GM21786 (cell line): ENCODE results near the gene PON2.
"Not testable (repeated sequence)": the region's sequence is repeated elsewhere in the genome, so short reads cannot be mapped to it uniquely, and the experiment has no call there.

Experiments used
- ATAC-seq: cut with Tn5 transposase; IDR thresholded peaks from one replicate; pipeline ENCODE4 v1.9.1; 2021; ENCODE audit not compliant: unreplicated experiment

The PON2 gene

GRCh38 chr7:95434557-95435421 lies at the start of gene PON2:
TSS of gene PON2 (minus strand) at chr7:95435028. CDS start at chr7:95434951, 77 bp downstream.
- peak; percentile 94 for ATAC-seq

GRCh38 chr7:95482424-95482823 lies 47.6 kb upstream of the PON2 start:
- no peak for ATAC-seq

DNA sequence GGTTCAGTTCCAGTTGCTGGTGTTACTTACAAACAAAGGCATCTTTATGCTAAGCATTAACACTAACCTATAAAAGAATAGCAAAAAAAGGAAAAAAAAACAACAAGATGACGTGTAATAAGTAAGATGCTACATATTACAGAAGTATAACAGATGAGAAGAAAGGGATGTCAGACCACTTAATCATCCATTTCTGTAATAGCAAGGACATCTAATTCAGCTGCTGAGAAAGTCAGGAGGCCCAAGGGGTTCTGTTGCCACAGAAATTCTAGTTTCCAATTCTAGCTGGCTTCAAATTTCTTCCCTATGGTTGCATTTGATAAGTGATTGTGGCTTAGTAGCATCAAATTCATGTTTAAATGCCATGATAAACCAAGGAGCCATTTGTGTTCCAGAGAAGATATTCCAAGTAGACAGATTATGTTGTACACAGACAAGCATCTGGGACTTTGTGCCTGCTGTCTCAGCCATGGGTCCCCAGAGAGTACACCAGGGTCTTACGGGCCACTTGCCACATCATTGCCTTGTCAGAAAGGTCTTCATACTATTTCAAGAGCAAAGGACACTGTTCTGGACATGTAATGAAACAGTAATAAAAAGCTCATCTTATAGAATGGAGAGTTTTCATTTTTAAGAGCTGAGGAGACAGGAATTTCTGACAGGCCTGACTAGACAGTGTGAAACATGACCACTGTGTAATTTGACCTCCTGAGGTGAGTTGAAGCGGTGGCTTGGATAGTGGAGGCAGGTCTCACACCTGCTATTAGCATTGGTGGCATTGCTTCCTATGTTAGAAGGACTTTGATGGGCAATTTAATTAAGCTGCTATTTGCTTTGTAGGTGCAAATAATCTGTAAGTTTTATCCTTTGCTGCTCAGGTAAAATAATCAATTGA lies 46.7 kb upstream of the PON2 start:
- ATAC-seq = no peak

DNA sequence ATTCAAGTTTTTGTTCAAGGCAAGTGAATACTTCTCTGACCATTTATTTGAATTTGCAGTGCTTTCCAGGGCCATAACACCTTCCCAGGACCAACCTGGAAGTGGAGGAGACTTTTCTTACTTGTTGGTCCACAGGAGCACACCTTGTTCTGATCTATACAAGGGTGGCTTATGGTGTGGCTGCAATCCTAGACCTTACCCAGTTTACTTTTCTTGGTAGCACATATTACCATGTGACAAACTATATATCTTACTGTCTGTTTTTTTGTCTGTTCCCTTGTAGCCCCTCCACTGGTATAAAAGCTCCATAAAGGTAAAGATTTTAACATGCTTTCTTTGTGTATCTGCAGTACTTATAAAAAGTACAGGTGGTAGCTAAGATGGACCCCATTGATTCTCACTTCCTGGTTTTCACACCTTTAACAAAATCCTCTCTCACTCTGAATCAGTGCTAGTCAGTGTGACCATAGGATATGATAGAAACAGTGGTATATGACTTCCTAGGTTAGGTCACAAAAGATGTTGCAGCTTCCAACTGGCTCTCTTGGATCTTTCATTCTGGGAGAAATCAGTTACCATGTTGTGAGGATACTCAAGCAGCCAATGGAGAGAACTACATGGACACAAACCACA lies 45.3 kb upstream of the PON2 start:
- ATAC-seq = peak; percentile 66

DNA sequence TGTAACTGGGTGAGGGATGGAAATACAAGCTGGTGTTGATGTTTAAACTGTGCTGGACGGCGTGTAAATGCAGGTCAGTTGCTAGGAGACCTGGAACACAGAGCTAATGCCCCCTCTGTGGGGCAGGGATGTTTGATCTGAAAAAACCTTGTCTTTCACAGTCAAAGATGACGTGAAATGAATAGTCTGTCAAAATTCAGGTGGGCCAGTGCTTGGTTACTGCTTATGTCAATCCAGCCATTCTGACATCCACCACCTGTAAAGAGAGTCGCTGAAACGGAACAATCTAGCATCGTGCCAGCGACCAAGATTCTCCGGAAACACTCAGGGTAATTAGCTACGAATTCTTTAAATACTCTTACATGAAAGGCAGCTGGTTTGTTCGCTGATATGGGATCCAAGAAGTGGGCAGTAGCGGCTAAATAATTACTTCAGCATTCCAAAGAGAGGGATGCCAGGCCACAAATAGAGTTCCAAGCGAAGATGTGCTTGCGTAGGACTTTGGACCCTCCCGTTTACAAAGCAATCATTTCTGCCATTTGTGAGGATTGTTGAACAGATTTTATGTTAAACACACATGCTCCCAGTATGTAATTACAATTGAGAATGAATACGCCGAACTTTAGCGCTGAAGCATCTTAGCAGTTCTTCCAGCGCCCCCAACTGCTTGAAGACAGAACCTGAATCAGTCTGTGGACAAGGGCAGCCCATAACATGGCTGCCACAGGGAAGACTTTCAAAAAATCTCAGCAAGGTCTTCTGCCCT lies 43.6 kb upstream of the PON2 start:
- no peak for ATAC-seq

DNA sequence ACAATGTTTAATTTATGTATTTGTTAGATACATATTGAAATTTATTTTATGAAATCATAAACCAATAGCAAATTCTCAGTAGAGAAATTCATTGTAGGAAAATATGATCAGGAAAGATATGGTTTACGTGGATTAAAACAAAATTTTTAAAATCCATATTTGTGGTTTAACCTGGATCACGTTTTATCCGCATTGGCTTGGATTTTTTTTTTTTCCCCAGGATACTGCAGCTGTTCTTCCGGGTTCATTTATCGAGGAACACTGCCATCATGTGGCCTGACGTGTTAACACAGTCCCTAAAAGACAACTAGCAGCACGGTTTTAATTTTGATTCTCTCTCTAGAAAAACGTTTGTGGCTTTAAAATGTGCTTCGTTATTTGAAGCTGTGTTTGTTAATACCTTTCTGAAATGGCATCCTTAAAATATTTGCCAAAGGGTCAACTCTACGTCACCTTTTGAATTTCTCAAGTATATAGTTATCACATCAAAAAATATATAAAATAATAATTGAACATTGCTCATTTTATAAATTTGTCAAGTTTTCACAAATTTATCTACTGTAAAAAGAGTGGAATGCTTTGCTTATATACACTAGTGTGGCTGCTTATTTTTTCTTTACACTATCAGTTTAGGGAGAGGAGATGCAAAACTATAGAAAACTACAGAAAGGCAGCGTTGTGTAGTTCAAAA lies 42.2 kb upstream of the PON2 start:
- ATAC-seq = peak; percentile 65

- ATAC-seq = no peak
Observed at GRCh38 chr7:95476072-95476847, 41.4 kb upstream of the PON2 start.

GRCh38 chr7:95473276-95473985 lies 38.6 kb upstream of the PON2 start:
- ATAC-seq = no peak

DNA sequence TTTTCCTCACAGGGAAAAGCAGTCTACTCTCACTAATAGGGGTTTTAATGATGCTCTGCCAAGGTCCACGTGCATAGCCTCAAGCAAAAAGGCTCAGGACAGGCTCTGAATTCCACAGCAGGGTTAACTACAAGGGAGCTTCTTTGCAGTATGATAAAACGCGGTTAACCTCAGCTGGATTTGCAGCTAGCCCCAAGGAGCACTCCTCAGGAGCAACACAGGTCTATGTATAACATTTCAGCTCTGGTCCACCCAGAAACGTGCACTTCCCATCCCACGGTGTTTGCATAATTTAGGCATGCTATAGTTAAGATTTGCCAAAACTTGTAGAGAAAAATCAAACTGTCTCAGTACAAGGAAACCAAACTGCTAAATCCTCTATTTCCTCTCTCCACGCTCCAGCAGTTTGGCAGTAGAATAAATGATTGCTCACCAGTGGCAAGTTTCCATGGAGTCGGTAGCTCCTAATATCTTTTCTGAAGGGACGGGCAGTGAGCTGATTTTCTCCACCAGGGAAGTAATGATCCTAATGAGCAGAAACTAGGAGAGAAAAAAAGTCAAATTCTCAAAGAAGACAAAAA lies 37.8 kb upstream of the PON2 start:
- no peak for ATAC-seq

- ATAC-seq = no peak
Observed at GRCh38 chr7:95471071-95471470, 36.2 kb upstream of the PON2 start.

GRCh38 chr7:95470452-95470851 lies 35.6 kb upstream of the PON2 start:
- peak; percentile 99 for ATAC-seq

GRCh38 chr7:95469848-95470247 lies 35.0 kb upstream of the PON2 start:
- no peak for ATAC-seq

DNA sequence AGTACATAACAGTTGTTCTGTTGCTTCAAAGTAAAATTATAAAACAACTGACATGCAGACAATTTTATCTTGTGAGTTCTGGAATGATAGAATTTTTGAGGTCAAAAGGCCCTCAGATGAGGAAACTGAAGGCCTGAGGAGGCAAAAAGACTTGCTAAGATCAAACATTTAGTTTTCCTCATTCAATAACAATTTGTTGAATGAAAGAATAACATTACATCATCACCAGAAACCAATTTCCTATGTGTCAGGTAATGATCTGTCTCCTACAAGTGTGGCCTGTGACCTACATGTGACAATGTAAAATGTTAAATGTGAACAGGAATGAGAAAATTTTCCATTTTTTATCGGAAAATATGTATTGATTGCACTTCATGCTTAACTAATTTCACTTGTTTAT lies 34.4 kb upstream of the PON2 start:
- no peak for ATAC-seq

DNA sequence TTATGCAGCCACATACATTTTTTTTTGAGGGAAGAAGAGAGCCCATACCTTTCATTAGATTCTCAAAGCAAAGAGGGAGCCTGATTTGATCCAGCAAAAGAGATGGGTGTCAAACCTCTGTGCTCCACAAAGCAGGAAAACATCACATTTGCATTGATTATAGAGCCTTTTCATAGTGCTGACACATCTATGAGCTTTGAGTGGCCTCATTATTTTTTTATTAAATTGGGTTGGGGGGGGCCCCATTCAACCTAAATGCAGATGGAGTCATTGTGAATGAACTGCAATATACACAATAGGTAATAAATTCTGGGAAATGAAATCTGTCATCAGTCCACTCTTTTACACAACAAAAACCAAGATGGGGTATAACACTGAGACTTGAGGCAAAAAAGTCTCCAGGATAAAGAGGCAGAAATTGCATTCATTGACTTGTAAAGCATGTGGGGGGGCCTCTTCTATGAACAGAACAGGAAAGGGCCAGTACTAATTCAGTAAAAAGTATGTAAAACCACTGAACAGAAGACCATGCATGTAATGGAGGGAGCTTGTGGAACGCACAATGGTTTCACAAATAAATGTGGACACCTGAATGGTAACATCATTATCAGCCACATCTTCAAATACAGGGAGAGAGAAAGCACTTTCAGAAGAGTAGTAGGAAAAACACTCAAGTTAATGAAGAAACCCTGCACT lies 33.2 kb upstream of the PON2 start:
- no peak for ATAC-seq

DNA sequence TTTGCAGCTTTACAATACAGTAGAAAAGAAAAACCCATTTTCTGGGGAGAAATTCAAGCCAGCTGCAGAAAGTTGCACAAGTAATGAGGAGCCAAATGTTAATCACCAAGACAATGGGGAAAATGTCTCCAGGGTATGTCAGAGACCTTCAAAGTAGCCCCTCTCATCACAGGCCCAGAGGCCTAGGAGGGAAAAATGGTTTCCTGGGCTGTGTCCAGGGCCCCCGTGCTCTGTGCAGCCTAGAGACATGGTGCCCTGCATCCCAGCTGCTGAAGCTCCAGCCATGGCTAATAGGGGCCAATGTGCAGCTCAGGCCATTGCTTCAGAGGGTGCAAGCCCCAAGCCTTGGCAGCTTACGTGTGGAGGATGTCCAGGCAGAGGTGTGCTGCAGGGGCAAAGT lies 25.8 kb upstream of the PON2 start:
- not testable (repeated sequence) for ATAC-seq

GRCh38 chr7:95457947-95458346 lies 23.1 kb upstream of the PON2 start:
- ATAC-seq = no peak

GRCh38 chr7:95454438-95455045 lies 19.7 kb upstream of the PON2 start:
- peak; percentile 66 for ATAC-seq
